AG04450 (cell line): ENCODE data around the gene CFAP99. TPM values are rescaled to one million over a fixed set of nuclear protein-coding genes. Genes with fewer than 3 reads are reported as not detected.

Source experiments
- CTCF ChIA-PET: fragments of 300-600, 350-600 bp; formaldehyde crosslinking; extraction: SDS; loops from one replicate; lab custom pipeline; 2022; ENCODE audit warnings: antibody characterized with exemption, inconsistent platforms; lab: Charles Lee
- POLR2A ChIA-PET: fragments of 350-600 bp; formaldehyde crosslinking; extraction: SDS; loops from one replicate; lab custom pipeline; 2021; ENCODE audit warnings: antibody characterized with exemption, inconsistent platforms; lab: Yijun Ruan, JAX
- DNase-seq: peaks from one replicate; pipeline ENCODE4 v3.0.0-alpha.2; 2011; ENCODE audit warnings: low read depth, low spot score
- H3K27ac ChIP-seq: one replicate; pipeline ENCODE4 v1.5.1; 2012; ENCODE audit warnings: low read depth, low read length, control low read depth
- H3K27me3 ChIP-seq: one replicate; pipeline ENCODE4 v1.6.0; 2012; ENCODE audit warnings: low read length; ENCODE audit not compliant: control insufficient read depth, insufficient read depth
- H3K4me3 ChIP-seq: 2 replicates; pipeline ENCODE4 v1.5.1; 2011; ENCODE audit warnings: mild to moderate bottlenecking, low read depth, low read length, control low read depth
- H3K9me3 ChIP-seq: 2 replicates; pipeline ENCODE4 v1.5.1; 2012; ENCODE audit warnings: low read length; ENCODE audit not compliant: control insufficient read depth, insufficient read depth
- polyA plus RNA-seq: library from polyadenylated mRNA; depleted of rRNA; stranded (reverse); fragments of >200 nt; gene quantifications from 2 replicates; pipeline ENCODE4 v1.2.3, GENCODE V29; 2011
- TF ChIP-seq, protein P1 (sequence below): IDR thresholded peaks from 2 replicates; pipeline ENCODE4 v1.5.1; 2011; ENCODE audit warnings: low read depth, low read length, control low read depth, inconsistent platforms

CFAP99 gene
- polyA plus RNA-seq, 1 experiment = not detected

GRCh38 chr4:2406406-2406805, 12.3 kb upstream of the CFAP99 start:
- ChIA-PET CTCF (no interaction called here), POLR2A (no interaction called here)
- no peak overlapping the region for H3K4me3 ChIP-seq
- H3K27me3 ChIP-seq = peaks cover 11% of the 10 kb centered on the region
- TF ChIP-seq, protein P1, sequence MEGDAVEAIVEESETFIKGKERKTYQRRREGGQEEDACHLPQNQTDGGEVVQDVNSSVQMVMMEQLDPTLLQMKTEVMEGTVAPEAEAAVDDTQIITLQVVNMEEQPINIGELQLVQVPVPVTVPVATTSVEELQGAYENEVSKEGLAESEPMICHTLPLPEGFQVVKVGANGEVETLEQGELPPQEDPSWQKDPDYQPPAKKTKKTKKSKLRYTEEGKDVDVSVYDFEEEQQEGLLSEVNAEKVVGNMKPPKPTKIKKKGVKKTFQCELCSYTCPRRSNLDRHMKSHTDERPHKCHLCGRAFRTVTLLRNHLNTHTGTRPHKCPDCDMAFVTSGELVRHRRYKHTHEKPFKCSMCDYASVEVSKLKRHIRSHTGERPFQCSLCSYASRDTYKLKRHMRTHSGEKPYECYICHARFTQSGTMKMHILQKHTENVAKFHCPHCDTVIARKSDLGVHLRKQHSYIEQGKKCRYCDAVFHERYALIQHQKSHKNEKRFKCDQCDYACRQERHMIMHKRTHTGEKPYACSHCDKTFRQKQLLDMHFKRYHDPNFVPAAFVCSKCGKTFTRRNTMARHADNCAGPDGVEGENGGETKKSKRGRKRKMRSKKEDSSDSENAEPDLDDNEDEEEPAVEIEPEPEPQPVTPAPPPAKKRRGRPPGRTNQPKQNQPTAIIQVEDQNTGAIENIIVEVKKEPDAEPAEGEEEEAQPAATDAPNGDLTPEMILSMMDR = no peak
- H3K9me3 ChIP-seq = no peaks in the 10 kb centered on the region
- no peak overlapping the region for H3K27ac ChIP-seq
- DNase-seq = no peak

DNA sequence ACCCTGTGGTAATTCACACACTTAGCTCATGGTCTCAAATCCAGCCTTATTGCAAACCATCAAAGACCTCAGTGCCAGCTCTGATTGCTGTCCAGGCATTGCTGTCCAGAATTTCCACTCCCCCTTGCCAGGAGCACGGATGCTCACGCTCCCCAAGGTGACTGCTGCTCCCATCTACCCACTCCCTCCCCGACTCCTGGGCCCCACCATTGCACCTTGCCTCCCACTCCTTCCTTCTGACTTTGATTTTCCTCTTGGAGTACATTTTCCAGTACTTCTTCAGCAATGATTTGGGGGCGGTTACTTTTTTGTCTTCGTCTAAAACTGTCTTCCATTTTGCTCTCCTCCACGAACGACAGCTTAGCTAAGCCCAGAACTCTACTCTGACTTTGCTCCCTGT, 11.8 kb upstream of the CFAP99 start:
- H3K27ac ChIP-seq = no peak overlapping the region
- H3K4me3 ChIP-seq = no peak overlapping the region
- ChIA-PET CTCF (no interaction called here), POLR2A (no interaction called here)
- DNase-seq = no peak
- no peaks in the 10 kb centered on the region for H3K9me3 ChIP-seq
- TF ChIP-seq, protein P1 = no peak
- H3K27me3 ChIP-seq = peaks cover 7% of the 10 kb centered on the region

DNA sequence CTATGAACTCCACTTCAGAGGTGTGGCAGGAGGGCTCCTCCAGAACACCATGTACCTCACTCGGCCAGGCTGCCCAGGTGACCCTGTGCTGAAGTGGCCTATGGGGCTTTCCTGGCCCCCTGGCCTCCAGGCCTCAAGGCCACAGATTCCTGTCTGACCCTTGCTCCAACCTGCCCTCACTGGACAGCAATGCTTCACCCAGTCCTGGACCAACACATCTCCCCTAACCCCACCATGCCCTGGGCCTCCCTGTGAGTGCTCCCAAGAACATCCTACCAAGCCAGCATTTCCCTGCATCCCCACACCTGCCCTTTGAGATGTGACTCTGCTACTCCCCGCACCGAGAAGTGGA, 10.8 kb upstream of the CFAP99 start:
- ChIA-PET POLR2A (no interaction called here), CTCF (no interaction called here)
- no peak overlapping the region for H3K4me3 ChIP-seq
- DNase-seq = no peak
- H3K27ac ChIP-seq = no peak overlapping the region
- H3K27me3 ChIP-seq = peaks cover 3% of the 10 kb centered on the region
- TF ChIP-seq, protein P1 = no peak
- no peaks in the 10 kb centered on the region for H3K9me3 ChIP-seq

GRCh38 chr4:2408401-2408958, 10.3 kb upstream of the CFAP99 start:
- peaks cover 3% of the 10 kb centered on the region for H3K27me3 ChIP-seq
- ChIA-PET CTCF (no interaction called here), POLR2A (no interaction called here)
- H3K27ac ChIP-seq = no peak overlapping the region
- no peak overlapping the region for H3K4me3 ChIP-seq
- no peaks in the 10 kb centered on the region for H3K9me3 ChIP-seq
- DNase-seq = no peak
- TF ChIP-seq, protein P1 = no peak

DNA sequence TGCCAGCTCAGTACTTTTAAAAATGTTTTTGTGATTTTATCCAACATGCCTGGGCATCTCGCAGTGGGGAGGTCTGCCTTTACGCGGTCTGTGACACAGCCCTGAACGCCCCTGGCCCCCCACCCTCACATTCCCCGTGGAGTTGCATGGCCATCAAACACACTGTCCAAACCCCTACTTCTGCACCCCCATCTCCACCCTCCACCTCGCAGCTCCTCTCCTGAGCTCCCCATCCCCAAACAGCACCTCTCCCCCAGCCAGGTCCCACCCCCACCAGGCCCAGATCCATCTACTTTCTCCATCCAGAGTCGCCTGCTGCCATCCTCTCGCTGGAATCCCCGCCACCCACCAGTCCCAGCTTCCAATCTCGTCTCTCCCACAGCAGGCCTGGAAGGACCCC, 9.8 kb upstream of the CFAP99 start:
- no peak for DNase-seq
- Histone ChIP-seq H3K9me3 (no peaks in the 10 kb centered on the region), H3K4me3 (no peak overlapping the region), H3K27me3 (peaks cover 4% of the 10 kb centered on the region), H3K27ac (no peak overlapping the region)
- POLR2A ChIA-PET = no interaction called here
- TF ChIP-seq, protein P1 = no peak
- CTCF ChIA-PET = no interaction called here
